Skin of body (tissue), 2 donors: ENCODE results near the gene NIPSNAP2. TPM values are rescaled to one million over a fixed set of nuclear protein-coding genes. Genes with fewer than 3 reads are reported as not detected.
"Not testable (repeated sequence)": the region's sequence is repeated elsewhere in the genome, so short reads cannot be mapped to it uniquely, and the experiment has no call there.

Source experiments
- DNase-seq: peaks from one replicate; lab custom pipeline; 2025; lab: John Stamatoyannopoulos, UW
- total RNA-seq: library from RNA; depleted of rRNA; stranded (reverse); fragments of >200 nt; gene quantifications from one replicate; pipeline ENCODE4 v1.2.3, GENCODE V29; 2014

NIPSNAP2 gene
- total RNA-seq = 45.1 TPM

GRCh38 chr7:55964261-55965099, at the start of gene NIPSNAP2:
Gene NIPSNAP2 (plus strand): TSS chr7:55964585. CDS start chr7:55964610, 25 bp downstream.
- peak; percentile 40 for DNase-seq

DNA sequence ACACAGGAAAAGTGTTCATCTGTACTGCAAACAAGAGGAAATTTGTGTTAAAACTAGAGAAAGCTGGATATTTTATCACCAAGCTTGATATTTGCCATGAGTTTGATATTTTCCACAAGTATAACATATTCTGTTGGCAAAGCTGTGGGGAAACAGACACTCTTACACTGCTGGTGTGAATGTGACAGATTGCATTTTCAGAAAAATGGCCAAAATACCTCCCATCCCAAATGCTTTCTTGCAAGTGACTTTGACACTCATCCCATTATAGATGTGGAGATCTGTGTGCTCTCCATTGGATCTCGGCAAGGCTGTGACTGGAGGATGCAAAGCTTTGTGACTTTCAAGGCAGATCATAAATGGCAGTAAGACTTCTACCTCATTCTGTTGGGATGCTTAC, 46.6 kb upstream of the NIPSNAP2 start:
- no peak for DNase-seq

- no peak for DNase-seq
Observed at GRCh38 chr7:55928006-55928767, 36.2 kb upstream of the NIPSNAP2 start.

DNA sequence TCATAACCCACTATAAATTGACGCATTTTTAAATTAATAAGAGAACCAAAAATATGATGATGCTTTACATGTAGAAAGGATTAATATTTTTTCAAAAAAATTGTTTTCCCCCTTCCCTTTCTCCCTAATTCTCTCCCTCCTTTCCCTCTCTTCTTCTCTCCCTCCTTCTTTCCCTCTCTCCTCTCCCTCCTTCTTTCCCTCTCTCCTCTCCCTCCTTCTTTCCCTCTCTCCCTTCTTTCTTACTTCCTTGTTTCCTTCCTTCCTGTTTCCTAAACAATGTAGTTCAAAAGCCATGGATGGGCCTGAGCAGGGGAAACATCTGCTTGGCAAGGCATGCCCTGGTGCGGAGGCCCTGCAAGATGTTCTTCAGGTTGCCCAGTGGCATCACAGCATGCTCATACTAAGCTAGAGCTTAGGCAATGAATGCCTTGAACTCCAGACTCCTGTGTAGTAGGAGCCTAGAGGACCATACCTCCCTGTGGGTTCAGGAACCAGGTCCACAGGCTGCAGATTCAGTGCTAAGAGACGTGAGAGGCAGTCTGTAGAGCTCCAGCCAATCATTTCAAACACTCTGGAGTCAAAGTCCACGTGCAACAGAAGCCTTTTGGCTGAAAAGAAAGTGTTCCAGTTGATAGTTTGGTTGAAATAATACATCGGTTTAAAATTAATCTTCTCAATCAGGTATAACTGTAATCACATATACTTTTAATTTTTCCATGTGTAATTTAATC, 32.8 kb upstream of the NIPSNAP2 start:
- no peak for DNase-seq

- DNase-seq = no peak
Observed at GRCh38 chr7:55939514-55940123, 24.8 kb upstream of the NIPSNAP2 start.

- no peak for DNase-seq
Observed at GRCh38 chr7:55946545-55946944, 17.8 kb upstream of the NIPSNAP2 start.

GRCh38 chr7:55951637-55952351, 12.6 kb upstream of the NIPSNAP2 start, which contains the start of gene MRPS17:
Gene MRPS17 (plus strand): TSS chr7:55951877. CDS start chr7:55953196, 1,319 bp downstream.
- DNase-seq = peak; percentile 86

GRCh38 chr7:55952352-55952671, 12.1 kb upstream of the NIPSNAP2 start:
- DNase-seq = not testable (repeated sequence)

DNA sequence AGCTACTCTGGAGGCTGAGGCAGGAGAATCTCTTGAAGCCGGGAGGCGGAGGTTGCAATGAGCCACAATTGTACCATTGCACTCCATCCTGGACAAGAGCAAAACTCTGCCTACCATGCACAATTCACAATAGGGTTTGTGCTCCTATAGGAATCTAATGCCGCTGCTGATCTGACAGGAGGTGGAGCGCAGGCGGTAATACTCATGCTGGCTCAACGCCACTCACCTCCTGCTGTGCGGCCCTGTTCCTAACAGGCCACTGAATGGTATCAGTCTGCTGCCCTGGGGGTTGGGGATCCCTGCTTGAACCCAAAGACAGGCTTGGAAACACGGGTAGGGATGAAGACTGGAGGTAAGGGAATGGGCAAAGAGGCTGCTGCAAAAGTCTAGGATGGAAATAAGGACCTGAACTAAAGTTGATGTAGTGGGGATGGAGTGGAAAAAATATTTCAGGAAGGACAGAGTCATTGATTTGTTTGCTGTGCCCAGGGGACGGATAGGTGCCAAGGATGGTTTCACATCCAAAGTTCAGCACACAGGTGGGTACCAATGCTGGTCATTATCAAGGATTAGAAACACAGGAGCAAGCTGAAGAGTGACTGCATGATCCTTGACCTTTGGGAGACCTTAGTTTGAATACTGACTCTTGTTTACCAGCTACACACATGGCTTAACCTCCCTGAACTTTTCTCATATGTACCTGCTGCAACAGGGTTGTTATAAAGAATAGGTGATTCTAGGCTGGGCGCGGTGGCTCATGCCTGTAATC, 10.5 kb upstream of the NIPSNAP2 start:
- no peak for DNase-seq

- DNase-seq = no peak
Observed at GRCh38 chr7:55957190-55957589, 7.2 kb upstream of the NIPSNAP2 start.

DNA sequence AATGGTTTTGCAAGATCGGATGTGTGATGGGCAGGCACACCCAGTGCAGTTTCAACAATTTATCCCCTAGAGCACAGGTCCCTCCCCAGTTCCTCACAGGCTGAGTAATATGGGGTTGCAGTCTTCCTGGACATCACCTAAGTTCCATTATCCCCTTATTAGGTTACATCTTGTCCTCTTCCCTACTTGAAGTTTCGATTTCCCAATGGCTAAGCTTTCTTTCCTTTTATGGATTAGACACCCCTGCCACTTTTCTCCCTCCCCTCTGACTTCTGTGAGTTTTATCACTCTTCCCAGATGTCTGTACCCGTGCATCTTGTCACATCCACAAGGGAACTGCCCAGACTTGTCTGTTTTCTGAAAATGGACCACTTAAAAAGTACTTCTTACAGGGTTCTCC, 2.4 kb upstream of the NIPSNAP2 start:
- DNase-seq = no peak

- no peak for DNase-seq
Observed at GRCh38 chr7:55963584-55964168, 709 bp upstream of the NIPSNAP2 start.

- peak; percentile 39 for DNase-seq
Observed at GRCh38 chr7:55965100-55965470, 700 bp downstream of the NIPSNAP2 start.

GRCh38 chr7:55965805-55966421, 1.5 kb downstream of the NIPSNAP2 start:
- DNase-seq = no peak

- DNase-seq = no peak
Observed at GRCh38 chr7:55966851-55967250, 2.5 kb downstream of the NIPSNAP2 start.

GRCh38 chr7:55969391-55969790, 5.0 kb downstream of the NIPSNAP2 start:
- DNase-seq = no peak

DNA sequence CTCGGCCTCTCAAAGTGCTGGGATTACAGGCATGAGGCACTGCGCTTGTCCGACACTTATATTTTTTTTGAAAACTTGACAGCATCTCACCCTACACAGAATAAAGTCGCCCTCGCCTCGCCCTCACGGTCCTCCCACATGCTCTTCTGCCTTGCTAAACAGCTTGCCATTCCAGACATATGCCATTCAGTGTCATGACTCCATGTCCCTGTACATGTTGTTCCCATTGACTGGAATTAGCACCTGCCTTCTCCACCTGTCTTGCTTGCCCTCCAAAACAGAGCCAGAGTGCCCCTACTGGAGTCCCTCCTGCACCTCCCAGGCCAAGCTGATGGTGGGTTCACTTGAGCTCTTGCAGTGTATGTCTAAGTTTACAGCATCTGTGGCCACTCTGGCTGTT, 6.2 kb downstream of the NIPSNAP2 start:
- DNase-seq = no peak

GRCh38 chr7:55970978-55971377, 6.6 kb downstream of the NIPSNAP2 start:
- no peak for DNase-seq

DNA sequence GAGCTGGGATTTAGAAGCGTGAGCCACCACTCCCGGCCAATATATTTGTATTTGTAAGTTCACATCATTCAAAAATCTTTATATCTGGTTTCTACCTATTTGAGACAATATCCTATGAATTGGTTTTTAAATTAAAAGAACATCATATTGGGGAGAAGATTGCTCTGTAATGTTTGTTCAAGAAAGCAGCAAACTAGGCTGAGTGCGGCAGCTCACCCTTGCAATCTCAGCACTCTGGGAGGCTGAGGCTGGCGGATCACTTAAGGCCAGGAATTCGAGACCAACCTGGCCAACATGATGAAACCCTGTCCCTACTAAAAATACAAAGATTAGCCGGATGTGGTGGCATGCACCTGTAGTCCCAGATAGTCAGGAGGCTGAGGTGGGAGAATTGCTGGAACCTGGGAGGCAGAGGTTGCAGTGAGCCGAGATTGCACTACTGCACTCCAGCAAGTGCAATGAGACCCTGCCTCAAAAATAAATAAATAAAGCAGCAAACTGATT, 9.4 kb downstream of the NIPSNAP2 start:
- no peak for DNase-seq
